WTC11 (cell line): ENCODE data around the gene NXPH3.

Experiments used
- ATF3 ChIP-seq: sonication (generic); formaldehyde crosslinking; conservative IDR thresholded peaks from 2 replicates; pipeline ENCODE4 v1.8.1; 2022; ENCODE audit warnings: mild to moderate bottlenecking, missing genetic modification reagents
- CREB1 ChIP-seq: sonication (generic); formaldehyde crosslinking; IDR thresholded peaks from 2 replicates; pipeline ENCODE4 v1.8.0; 2023; ENCODE audit warnings: mild to moderate bottlenecking, missing genetic modification reagents
- CTCF ChIP-seq: fragments of 200-600 bp; IDR thresholded peaks from 2 replicates; pipeline ENCODE4 v1.8.0; 2022; ENCODE audit warnings: antibody characterized with exemption
- ELF4 ChIP-seq: sonication (generic); formaldehyde crosslinking; IDR thresholded peaks from 2 replicates; pipeline ENCODE4 v1.8.1; 2022; ENCODE audit warnings: low read depth, mild to moderate bottlenecking, moderate library complexity, missing genetic modification reagents
- KAT7 ChIP-seq: sonication (generic); formaldehyde crosslinking; IDR thresholded peaks from 2 replicates; pipeline ENCODE4 v1.8.1; 2023; ENCODE audit warnings: missing genetic modification reagents, mild to moderate bottlenecking, borderline replicate concordance
- MAX ChIP-seq: sonication (generic); formaldehyde crosslinking; IDR thresholded peaks from 2 replicates; pipeline ENCODE4 v1.8.0; 2022; ENCODE audit warnings: mild to moderate bottlenecking, missing genetic modification reagents
- NFATC4 ChIP-seq: fragments of 250-450 bp; sonication (Bioruptor Pico); IDR thresholded peaks from 2 replicates; pipeline ENCODE4 v1.9.0; 2021; ENCODE audit warnings: mild to moderate bottlenecking
- NFYB ChIP-seq: sonication (generic); formaldehyde crosslinking; conservative IDR thresholded peaks from 2 replicates; pipeline ENCODE4 v1.8.0; 2022; ENCODE audit warnings: low read depth, missing genetic modification reagents
- USF2 ChIP-seq: sonication (generic); formaldehyde crosslinking; IDR thresholded peaks from 2 replicates; pipeline ENCODE4 v1.8.1; 2023; ENCODE audit warnings: mild to moderate bottlenecking, missing genetic modification reagents, moderate library complexity
- ZNF121 ChIP-seq: sonication (generic); formaldehyde crosslinking; IDR thresholded peaks from 2 replicates; pipeline ENCODE4 v1.8.0; 2023; ENCODE audit warnings: missing genetic modification reagents
- ZNF138 ChIP-seq: sonication (generic); formaldehyde crosslinking; conservative IDR thresholded peaks from 2 replicates; pipeline ENCODE4 v1.8.1; 2022; ENCODE audit warnings: mild to moderate bottlenecking, moderate library complexity, missing genetic modification reagents
- TF ChIP-seq, protein P1 (sequence below): sonication (generic); formaldehyde crosslinking; IDR thresholded peaks from 2 replicates; pipeline ENCODE4 v1.8.1; 2022; ENCODE audit warnings: low read depth, missing genetic modification reagents, borderline replicate concordance

DNA sequence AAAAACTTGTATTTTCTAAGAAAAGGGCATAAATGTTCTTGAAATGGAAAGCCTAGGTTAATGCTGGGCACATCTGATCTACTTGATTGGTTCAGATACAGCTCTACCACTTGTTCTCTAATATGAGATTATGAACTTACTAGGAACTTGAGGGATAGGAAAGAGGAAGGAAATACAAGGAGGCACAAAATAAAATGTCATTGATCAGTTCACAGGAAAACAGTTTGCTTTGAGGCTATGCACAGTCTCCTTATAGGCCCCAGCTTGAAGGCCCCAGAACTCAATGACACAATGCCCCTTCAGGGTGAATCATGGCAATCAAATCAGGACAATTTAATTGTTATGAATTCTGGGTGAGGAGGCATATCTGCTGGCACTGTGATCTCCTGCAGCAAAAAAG lies 27.1 kb downstream of the NXPH3 start:
- no peak for TF ChIP-seq CTCF
- no peak for TF ChIP-seq CREB1 (CRISPR knock-in tag)
- TF ChIP-seq KAT7 (CRISPR knock-in tag): no peak
- no peak for TF ChIP-seq ELF4 (CRISPR knock-in tag)
- TF ChIP-seq, protein P1, sequence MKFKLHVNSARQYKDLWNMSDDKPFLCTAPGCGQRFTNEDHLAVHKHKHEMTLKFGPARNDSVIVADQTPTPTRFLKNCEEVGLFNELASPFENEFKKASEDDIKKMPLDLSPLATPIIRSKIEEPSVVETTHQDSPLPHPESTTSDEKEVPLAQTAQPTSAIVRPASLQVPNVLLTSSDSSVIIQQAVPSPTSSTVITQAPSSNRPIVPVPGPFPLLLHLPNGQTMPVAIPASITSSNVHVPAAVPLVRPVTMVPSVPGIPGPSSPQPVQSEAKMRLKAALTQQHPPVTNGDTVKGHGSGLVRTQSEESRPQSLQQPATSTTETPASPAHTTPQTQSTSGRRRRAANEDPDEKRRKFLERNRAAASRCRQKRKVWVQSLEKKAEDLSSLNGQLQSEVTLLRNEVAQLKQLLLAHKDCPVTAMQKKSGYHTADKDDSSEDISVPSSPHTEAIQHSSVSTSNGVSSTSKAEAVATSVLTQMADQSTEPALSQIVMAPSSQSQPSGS: no peak
- no peak for TF ChIP-seq USF2 (CRISPR knock-in tag)
- no peak for TF ChIP-seq NFYB (CRISPR knock-in tag)
- no peak for TF ChIP-seq ZNF138 (CRISPR knock-in tag)
- no peak for TF ChIP-seq ATF3 (CRISPR knock-in tag)
- no peak for TF ChIP-seq MAX (CRISPR knock-in tag)
- no peak for TF ChIP-seq ZNF121
- TF ChIP-seq NFATC4: no peak
